Non-pigmented ciliary epithelial cell (primary cell): ENCODE measurements around the gene P3H1.
"Not testable (repeated sequence)": the region's sequence is repeated elsewhere in the genome, so short reads cannot be mapped to it uniquely, and the experiment has no call there.

ENCODE experiments used
- DNase-seq: peaks from one replicate; pipeline ENCODE4 v3.0.0-alpha.2; 2010; ENCODE audit warnings: low read depth

P3H1 gene

DNA sequence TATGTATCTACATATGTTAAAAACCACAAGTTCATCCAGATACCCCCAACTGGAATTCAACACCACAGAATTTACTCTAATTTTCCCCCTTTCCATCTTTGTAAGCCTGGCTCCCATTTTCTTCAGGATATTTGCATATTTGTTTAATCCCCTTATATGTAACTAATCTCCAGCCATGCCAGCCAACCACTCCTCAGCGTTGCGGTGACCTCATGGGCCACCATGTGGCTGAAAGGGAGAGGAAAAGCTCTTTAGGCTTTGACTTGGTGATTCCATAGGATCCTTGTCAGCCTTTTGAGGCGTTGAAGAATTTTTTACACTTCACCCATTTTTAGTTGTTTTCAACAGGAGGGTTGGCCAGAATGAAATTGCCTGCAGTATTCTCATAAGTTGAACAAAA, 36.8 kb downstream of the P3H1 start:
- no peak for DNase-seq

GRCh38 chr1:42725820-42726219, 41.0 kb downstream of the P3H1 start:
- DNase-seq, result not testable (repeated sequence)

DNA sequence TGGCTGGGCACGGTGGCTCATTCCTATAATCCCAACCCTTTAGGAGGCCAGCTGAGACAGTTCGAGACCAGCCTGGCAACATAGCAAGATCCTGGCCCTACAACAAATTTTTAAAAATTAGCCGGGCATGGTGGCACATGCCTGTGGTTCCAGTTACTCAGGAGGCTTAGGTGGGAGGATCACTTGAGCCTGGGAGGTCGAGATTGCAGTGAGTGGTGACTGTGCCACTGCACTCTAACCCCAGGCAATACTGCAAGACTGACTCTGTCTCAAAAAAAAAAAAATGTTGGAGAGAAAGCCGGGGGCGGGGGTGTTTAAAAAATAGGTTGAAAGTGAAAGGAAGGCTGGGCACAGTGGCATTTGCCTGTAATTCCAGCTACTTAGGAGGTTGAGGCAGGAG, 43.3 kb downstream of the P3H1 start:
- DNase-seq, result no peak

- not testable (repeated sequence) for DNase-seq
Measured at GRCh38 chr1:42722403-42722802, 44.4 kb downstream of the P3H1 start.

DNA sequence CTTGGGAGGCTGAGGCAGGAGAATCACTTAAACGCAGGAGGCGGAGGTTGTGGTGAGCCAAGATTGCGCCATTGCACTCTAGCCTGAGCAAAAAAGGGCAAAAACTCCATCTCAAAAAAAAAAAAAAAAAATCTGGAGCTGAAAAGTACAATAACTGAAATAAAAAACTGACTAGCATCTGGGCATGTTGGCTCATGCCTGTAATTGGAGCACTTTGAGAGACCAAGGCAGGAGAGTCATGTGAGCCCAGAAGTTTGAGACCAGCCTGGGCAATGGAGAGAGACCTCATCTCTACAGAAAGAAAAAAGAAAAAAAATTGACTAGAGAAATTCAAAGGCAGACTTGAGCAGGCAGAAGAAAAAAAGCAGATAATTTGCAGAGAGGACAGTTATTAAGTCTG, 44.9 kb downstream of the P3H1 start:
- DNase-seq, result no peak

DNA sequence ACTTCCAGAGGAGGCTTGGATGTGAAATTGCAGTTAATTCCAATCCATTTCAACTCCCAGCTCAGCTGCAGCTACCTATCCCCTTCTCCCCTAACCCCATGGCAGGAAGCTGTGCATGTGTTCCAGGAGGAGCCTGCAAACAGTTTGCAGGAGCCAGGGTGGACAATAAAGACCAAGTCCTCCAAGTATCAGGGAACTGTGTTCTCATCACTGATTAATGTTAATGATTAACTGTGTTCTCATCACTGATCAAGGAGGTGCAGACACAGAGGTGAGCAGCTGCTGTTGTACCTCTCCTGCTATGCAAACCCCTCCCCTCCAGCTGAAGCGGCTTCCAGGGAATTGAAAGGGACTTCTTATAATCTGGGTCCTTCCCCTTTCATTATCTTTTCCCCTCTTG, 46.0 kb downstream of the P3H1 start:
- no peak for DNase-seq

DNA sequence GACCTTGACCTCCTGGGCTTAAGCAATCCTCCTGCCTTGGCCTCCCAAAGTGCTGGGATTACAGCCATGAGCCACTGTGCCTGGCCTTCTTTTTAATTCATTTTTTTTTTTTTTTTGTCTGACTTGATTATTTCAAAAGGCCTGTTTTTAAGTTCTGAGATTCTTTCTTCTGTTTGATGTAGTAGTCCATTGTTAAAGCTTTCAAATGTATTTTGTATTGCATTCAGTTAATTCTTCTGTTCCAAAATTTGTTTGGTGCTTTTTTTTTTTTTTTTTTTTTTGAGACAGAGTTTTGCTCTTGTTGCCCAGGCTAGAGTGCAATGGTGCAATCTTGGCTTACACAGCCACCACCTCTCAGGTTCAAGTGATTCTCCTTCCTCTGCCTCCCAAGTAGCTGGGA, 52.4 kb downstream of the P3H1 start:
- DNase-seq, result not testable (repeated sequence)

DNA sequence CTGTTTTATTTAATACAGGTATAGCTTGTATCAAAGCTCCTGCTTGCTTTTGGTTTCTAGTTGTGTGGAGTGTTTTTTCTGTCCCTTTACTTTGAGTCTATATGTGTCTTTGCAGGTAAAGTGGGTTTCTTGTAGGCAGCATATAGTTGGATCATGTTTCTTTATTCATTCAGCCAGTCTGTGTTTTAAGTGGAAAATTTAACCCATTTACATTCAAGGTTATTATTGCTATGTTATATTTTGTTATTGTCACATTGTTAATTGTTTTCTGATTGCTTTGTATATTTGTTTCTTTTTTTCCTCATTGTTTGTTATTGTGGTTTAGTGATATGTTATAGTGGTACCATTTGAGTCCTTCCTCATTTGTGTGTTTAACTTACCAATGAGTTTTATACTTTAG, 53.5 kb downstream of the P3H1 start:
- DNase-seq, result no peak

DNA sequence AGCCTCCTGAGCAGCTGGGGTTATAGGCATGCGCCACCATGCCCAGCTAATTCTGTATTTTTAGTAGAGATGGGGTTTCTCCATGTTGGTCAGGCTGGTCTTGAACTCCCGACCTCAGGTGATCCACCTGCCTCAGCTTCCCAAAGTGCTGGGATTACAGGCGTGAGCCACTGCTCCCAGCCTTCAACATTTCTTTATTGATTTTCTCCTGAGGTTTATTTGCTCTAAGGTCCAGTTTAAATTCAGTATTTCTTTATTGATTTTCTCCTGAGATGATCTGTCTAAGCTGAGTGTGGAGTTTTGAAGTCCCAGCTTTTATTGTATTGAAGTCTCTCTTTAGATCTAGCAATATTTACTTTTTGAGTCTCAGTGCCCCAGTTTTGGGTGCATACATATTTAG, 54.0 kb downstream of the P3H1 start:
- not testable (repeated sequence) for DNase-seq

GRCh38 chr1:42703888-42704464, 62.9 kb downstream of the P3H1 start:
- DNase-seq, result no peak

DNA sequence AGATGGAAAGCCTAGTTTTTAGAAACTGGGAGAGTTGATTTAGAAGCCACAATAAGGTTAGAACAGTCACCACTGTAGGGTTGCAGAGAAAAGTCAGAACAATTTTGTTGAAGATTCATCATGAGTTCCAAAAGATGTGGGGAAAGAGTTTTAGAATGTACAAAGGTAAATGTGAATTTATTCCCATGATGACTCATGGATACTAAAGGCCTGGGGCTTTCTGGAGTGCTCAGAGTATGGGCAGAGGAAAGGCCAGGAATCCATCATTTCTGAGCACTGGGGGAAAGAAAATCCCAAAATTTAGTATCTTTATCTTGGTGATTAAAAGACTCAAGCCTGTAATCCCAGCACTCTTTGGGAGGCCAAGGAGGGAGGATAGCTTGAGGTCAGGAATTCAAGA, 66.8 kb downstream of the P3H1 start:
- no peak for DNase-seq

DNA sequence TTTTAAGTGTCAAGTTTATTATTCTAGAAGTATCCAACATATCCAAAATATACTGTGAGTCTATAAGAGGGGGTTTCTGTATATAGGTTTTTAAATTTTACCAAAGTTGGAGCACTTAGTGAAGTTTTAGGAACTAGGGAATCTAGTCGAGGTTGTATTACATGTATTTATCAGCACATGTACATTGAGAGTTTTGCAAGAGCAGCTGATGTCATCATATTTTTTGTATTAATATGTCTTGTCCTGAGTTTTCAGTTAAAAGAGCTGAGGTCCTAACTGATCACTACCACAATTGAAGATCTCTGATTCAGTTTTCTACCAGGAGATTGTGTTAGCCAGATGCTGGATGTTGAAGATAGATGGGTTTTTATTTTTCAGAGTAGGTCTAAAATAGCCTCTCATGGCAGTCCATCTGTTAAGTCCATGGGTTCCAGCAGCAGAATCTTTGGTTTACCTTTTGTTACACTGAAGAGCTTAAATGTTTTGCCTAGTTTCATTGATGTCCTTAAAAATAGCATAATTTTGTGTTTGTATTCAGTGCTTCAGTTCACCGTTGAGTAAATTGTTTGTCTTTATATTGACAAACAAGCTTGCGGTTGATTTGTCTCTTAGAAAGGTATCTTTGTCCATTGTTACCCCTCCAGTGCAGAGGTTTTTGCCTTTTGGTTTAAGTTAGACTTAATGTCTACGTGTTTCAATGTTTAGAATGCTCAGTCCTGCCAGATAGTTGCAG, 68.6 kb downstream of the P3H1 start:
- no peak for DNase-seq
